RWPE1 (cell line): ENCODE data around the gene KCNJ6.

Experiments
- CTCF ChIA-PET: fragments of 350-600 bp; sonication (Branson Sonifier 250); formaldehyde crosslinking; extraction: SDS; loops from one replicate; lab custom pipeline; 2021; lab: Yijun Ruan, JAX
- POLR2A ChIA-PET: fragments of 400-600 bp; formaldehyde crosslinking; extraction: SDS; loops from one replicate; lab custom pipeline; 2020; ENCODE audit warnings: antibody characterized with exemption; ENCODE audit not compliant: low non-redundant PET; lab: Yijun Ruan, JAX
- DNase-seq: peaks from one replicate; pipeline ENCODE4 v3.0.0; 2012; ENCODE audit warnings: low spot score
- H3K27ac ChIP-seq: fragments of 450-650 bp; 2 replicates; pipeline ENCODE4 v1.5.1; 2017
- TF ChIP-seq, protein P1 (sequence below): fragments of 450-650 bp; conservative IDR thresholded peaks from 2 replicates; pipeline ENCODE4 v1.5.1; 2017; ENCODE audit warnings: low read depth, mild to moderate bottlenecking

The KCNJ6 gene

GRCh38 chr21:37696936-37697335 lies 219.3 kb downstream of the KCNJ6 start:
- CTCF ChIA-PET: no interaction called here
- POLR2A ChIA-PET: no interaction called here
- no peak overlapping the region for H3K27ac ChIP-seq
- TF ChIP-seq, protein P1, sequence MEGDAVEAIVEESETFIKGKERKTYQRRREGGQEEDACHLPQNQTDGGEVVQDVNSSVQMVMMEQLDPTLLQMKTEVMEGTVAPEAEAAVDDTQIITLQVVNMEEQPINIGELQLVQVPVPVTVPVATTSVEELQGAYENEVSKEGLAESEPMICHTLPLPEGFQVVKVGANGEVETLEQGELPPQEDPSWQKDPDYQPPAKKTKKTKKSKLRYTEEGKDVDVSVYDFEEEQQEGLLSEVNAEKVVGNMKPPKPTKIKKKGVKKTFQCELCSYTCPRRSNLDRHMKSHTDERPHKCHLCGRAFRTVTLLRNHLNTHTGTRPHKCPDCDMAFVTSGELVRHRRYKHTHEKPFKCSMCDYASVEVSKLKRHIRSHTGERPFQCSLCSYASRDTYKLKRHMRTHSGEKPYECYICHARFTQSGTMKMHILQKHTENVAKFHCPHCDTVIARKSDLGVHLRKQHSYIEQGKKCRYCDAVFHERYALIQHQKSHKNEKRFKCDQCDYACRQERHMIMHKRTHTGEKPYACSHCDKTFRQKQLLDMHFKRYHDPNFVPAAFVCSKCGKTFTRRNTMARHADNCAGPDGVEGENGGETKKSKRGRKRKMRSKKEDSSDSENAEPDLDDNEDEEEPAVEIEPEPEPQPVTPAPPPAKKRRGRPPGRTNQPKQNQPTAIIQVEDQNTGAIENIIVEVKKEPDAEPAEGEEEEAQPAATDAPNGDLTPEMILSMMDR: no peak
- no peak for DNase-seq

DNA sequence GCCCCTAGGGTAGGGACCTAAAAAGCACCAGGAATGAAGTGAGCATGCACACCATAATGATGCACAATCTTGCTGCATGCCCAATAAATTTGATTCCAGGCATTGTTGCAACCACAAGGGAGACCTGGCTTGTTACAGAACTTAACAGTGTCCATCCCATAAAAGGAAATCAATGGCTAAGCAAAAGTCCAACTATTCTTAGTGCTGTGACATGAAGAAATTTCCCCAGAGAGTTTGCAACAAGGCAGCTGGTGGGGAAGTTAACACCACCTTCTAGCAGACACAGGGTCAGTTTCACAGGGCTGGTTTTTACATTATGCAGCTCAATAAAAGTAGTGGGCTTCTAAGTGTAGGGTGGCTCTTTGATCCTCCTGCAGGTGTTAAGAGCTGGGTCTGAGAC lies 221.1 kb downstream of the KCNJ6 start:
- H3K27ac ChIP-seq: no peak overlapping the region
- ChIA-PET CTCF (interaction anchor here (0.5 to 1.1 kb wide), 4 partner anchors 16 to 388 kb away, joined by 3 to 4 read pairs (median 4); no protein-coding TSS in a partner anchor), POLR2A (no interaction called here)
- DNase-seq: no peak
- TF ChIP-seq, protein P1: no peak

DNA sequence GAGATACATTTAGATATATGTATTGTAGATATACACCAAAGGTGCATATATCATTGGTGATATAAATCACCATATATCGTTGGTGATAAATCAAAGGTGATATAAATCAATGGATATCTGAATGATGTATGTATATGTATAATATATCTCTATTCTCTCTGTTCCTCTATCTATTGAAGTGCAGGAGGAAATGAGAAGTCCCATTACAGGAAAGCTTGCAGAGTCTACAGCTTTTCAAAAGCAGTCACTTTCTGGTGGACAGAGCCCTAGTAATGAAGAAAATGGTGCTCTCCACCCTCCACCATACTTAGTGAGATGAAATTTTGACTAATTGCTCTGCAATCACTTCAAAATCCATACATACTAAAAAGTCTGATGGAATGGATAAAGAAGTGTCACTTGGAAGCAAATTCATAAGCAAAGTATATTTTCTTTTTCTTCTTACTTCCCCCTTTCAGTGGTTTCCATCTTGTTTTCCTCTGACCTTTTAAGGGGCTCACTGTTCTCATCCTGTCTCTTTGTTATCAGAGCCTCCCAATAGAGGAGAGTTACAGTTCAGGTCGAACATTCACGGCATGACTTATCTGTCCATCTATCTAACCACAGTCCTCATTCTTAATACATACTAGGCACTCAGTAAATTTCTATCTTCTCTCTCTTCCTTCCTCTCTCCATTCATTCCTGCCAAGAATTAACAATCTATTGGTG lies 227.2 kb downstream of the KCNJ6 start:
- TF ChIP-seq, protein P1: no peak
- ChIA-PET POLR2A (no interaction called here), CTCF (no interaction called here)
- no peak overlapping the region for H3K27ac ChIP-seq
- no peak for DNase-seq

DNA sequence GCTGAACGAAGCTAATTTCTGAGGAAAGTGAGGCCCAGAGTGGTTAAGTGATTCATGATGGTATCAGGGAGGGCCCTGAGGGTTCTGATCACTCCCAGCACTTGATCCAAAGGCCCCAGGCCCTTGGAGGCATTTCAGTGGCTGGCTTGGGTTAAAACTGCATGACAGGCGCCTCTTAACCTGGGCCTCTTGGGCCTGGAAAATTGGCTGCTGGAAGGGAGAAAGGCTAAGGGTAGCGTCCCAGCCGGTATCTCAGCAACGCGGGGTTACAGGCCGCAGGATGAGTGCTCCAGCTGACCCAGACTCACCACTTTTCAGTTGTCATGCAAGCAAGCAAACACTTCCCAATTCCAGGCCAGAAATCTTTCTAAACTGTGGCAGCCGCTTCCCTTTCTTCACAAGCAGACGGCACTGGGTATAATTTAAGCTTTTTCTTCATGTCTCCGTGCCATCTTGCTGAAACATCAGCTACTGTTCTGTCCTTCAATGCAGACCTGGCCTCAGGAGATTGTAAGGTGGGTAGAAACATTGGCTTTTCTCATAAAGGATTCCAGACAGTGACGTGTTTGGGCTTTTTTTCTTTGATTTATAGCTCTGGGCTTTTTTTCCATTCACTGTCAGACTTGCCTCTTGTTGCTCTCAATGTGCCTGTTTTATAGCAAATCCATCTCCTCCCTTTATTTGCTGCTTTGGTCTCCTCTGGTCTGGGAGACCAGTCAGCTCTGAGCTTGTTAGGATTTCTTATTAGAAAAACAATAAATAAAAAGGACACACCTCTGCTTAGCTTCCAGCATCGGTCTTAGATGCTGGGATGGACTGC lies 229.1 kb downstream of the KCNJ6 start:
- H3K27ac ChIP-seq: no peak overlapping the region
- POLR2A ChIA-PET: no interaction called here
- TF ChIP-seq, protein P1: no peak
- CTCF ChIA-PET: interaction anchor here (0.9 kb wide), 1 partner anchor 11 kb away, joined by 9 read pairs; no protein-coding TSS in a partner anchor
- no peak for DNase-seq

DNA sequence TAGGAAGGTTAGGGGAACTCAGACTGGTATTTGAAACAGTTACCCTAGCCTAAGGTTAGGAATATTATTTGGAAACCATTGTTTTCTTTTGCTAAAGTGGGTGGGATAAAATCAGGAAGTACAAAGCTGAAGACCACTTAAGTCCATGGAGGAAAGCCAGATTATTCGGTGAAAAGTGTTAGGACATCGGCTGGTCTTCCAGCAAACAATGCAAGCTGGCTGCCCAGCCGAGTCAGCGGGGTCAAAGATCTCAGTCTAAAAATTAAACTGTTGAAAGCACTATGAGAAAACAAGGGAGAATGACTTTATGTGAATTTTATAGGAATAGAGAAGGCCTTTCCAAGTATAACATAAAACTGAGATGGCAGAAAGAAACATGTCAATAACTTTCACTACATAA lies 231.7 kb downstream of the KCNJ6 start:
- ChIA-PET CTCF (no interaction called here), POLR2A (no interaction called here)
- H3K27ac ChIP-seq: no peak overlapping the region
- DNase-seq: no peak
- TF ChIP-seq, protein P1: no peak

- TF ChIP-seq, protein P1: no peak
- CTCF ChIA-PET: no interaction called here
- DNase-seq: no peak
- POLR2A ChIA-PET: no interaction called here
- H3K27ac ChIP-seq: no peak overlapping the region
Measured at GRCh38 chr21:37684115-37684493, 232.2 kb downstream of the KCNJ6 start.
